ENCODE data around the gene GPSM1. TPM values are rescaled to one million over a fixed set of nuclear protein-coding genes. Genes with fewer than 3 reads are reported as not detected.

GPSM1 gene
- total and polyA plus RNA-seq, 11 donors = 24.1 to 80.2 (median 31.7) TPM

- no peaks in the 10 kb centered on the region for H3K4me1 ChIP-seq
- H3K4me3 ChIP-seq = no peak overlapping the region
- ATAC-seq (no peak), DNase-seq (no peak)
- H3K9me3 ChIP-seq = no peaks in the 10 kb centered on the region
- H3K27ac ChIP-seq = no peak overlapping the region
- intact Hi-C loops (cut with DNase I) = no loop called here
- peaks cover 0 to 98% (median 92%) of the 10 kb centered on the region in 9 donors for H3K36me3 ChIP-seq
- 88 to 94% (median 92%) methylated on average over 20 to 28 of the region's 28 CpGs for WGBS, 4 donors
- H3K27me3 ChIP-seq = no peaks in the 10 kb centered on the region
- TF ChIP-seq CTCF (IDR thresholded peaks at IDR 0.05) (no peak), POLR2A (IDR thresholded peaks at IDR 0.05) (no peak)
Observed at GRCh38 chr9:136391737-136392537, 64.6 kb downstream of the GPSM1 start.

DNA sequence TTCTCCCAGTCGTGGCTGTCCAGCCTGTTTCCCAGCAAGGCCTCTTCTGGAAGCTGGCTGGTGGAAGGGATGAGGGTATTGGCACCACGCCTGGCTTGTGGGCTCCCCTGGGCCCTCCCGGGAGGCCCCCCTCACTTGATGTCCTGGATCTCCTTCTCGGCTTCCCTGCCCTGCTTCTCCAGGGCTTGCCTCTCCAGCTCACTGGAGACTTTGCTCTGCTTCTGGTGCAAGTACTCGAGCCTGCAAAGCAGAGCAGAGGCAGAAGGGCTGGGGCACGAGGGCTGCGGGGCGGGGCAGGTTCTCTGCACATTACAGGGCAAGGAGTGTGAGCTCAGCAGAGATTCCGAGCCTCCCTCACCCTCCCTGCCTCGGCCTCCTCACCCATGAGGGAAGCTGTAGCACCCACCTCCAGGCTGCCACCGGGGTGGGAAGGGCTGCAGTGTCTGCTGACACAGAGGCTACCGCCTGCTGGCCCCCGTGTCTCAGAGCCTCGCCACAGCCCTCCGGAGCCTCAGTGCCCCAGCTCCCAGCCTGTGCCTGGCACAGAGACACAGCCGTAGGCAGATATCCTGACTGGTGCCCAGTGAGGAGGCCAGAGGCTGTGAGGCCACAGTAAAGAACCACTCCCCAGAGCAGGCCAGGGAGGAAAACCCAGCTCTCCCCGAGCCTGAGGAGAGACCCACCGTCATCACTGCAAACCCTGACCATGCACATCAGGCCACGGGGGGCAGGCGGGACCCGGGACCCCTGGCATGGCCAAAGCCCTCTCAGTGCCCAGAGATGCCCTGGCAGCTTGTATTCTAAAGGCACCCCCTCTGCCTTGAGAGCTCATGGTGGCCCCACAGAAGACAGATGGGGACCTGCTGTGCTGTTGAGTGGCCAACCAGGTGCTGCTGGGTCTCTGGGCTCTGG lies 65.5 kb downstream of the GPSM1 start:
- Histone ChIP-seq H3K27ac (no peak overlapping the region), H3K4me3 (no peak overlapping the region), H3K36me3 (peaks cover 0 to 94% (median 89%) of the 10 kb centered on the region in 9 donors), H3K4me1 (no peaks in the 10 kb centered on the region), H3K9me3 (no peaks in the 10 kb centered on the region), H3K27me3 (no peaks in the 10 kb centered on the region)
- 79 to 82% (median 82%) methylated on average over 15 to 21 of the region's 21 CpGs for WGBS, 4 donors
- no peak for DNase-seq
- intact Hi-C loops (cut with DNase I) = no loop called here
- TF ChIP-seq POLR2A (IDR thresholded peaks at IDR 0.05) (no peak), CTCF (IDR thresholded peaks at IDR 0.05) (no peak)
- ATAC-seq = no peak

DNA sequence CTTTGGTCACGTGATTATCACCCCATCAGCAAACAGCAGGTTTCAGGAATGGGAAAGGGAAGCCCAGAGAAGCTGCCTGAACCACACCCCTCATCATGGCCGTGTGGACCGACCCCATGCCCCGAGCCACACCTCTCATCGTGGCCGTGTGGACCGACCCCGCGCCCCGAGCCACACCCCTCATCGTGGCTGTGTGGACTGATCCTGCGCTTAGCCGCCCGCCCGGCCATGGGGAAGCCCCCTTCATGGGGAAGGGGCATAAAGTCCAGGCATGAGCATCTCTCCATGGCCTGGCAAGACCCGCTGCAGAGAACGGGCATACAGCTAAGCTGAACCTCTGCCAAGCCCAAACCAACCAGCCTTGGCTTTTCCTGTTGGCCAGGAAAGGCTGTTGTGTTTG lies 66.2 kb downstream of the GPSM1 start:
- intact Hi-C loops (cut with DNase I) = no loop called here
- Histone ChIP-seq H3K9me3 (no peaks in the 10 kb centered on the region), H3K4me1 (peaks cover 0 to 4% (median 2%) of the 10 kb centered on the region in 12 donors), H3K36me3 (peaks cover 0 to 92% (median 81%) of the 10 kb centered on the region in 9 donors), H3K27ac (no peak overlapping the region), H3K4me3 (no peak overlapping the region), H3K27me3 (no peaks in the 10 kb centered on the region)
- TF ChIP-seq POLR2A (IDR thresholded peaks at IDR 0.05) = no peak
- TF ChIP-seq CTCF (IDR thresholded peaks at IDR 0.05) = no peak
- no peak for ATAC-seq
- WGBS, 4 donors = 90 to 93% (median 91%) methylated on average over 17 of the region's 17 CpGs
- DNase-seq = no peak
